ENCODE results near the gene DRD3.

- TF ChIP-seq EZH2phosphoT487 (IDR thresholded peaks at IDR 0.05; ENCODE audit: borderline replicate concordance, low read length) (no peak), CTCF (IDR thresholded peaks at IDR 0.05; ENCODE audit: low read depth, low read length, poor library complexity, severe bottlenecking) (no peak)
These were observed 15.9 kb upstream of the DRD3 start for GRCh38 chr3:114194750-114195149.

Data from DOHH2 (cell line).